IMR-90 (cell line): Measurements from ENCODE around the gene CST9. TPM values are rescaled to one million over a fixed set of nuclear protein-coding genes. Genes with fewer than 3 reads are reported as not detected.

Experiments
- ATAC-seq: fragments of 200-7000 bp; cut with Tn5 transposase; 2 replicates; pipeline ENCODE4 v1.9.1; 2020; ENCODE audit warnings: low read depth, mild to moderate bottlenecking, moderate library complexity
- BruUV-seq: library from RNA; stranded (reverse); fragments of 400-500 nt; replicated peaks from 2 replicates; lab custom pipeline; 2021; lab: Mats Ljungman, UMichigan
- CTCF ChIA-PET: fragments of 300-600 bp; formaldehyde crosslinking; extraction: SDS; loops from one replicate; lab custom pipeline; 2021; ENCODE audit warnings: antibody characterized with exemption; lab: Yijun Ruan, JAX
- POLR2A ChIA-PET: fragments of 300-600 bp; sonication (Branson Sonifier 250); formaldehyde crosslinking; loops from one replicate; lab custom pipeline; 2022; ENCODE audit warnings: antibody characterized with exemption; ENCODE audit not compliant: unreplicated experiment; lab: Charles Lee
- DNase-seq: peaks from one replicate; pipeline ENCODE4 v3.0.0; 2013
- H2AFZ ChIP-seq: replicated peaks from 2 replicates; pipeline ENCODE3; 2013; ENCODE audit warnings: low read length, mild to moderate bottlenecking; ENCODE audit not compliant: poor library complexity
- H2AK5ac ChIP-seq: 2 replicates; pipeline ENCODE4 v1.6.1; 2013; ENCODE audit warnings: low read depth, low read length, inconsistent platforms
- H2AK9ac ChIP-seq: replicated peaks from 2 replicates; pipeline ENCODE3; 2013; ENCODE audit warnings: mild to moderate bottlenecking, low read depth, low read length, moderate library complexity; ENCODE audit not compliant: poor library complexity
- H2BK120ac ChIP-seq: 2 replicates; pipeline ENCODE4 v1.6.1; 2013; ENCODE audit warnings: low read depth, low read length, inconsistent platforms
- H2BK15ac ChIP-seq: 3 replicates; pipeline ENCODE4 v1.6.1; 2013; ENCODE audit warnings: low read depth, low read length, inconsistent platforms
- H2BK20ac ChIP-seq: 2 replicates; pipeline ENCODE4 v1.6.1; 2013; ENCODE audit warnings: low read depth, mild to moderate bottlenecking, inconsistent platforms, low read length, moderate library complexity
- H2BK5ac ChIP-seq: 2 replicates; pipeline ENCODE4 v1.6.1; 2013; ENCODE audit warnings: mild to moderate bottlenecking, low read depth, low read length, inconsistent platforms; ENCODE audit not compliant: poor library complexity, severe bottlenecking
- H3K14ac ChIP-seq: replicated peaks from 2 replicates; pipeline ENCODE4 v1.6.1; 2013; ENCODE audit warnings: low read depth, low read length, inconsistent platforms
- H3K18ac ChIP-seq: 2 replicates; pipeline ENCODE4 v1.6.1; 2013; ENCODE audit warnings: low read depth, low read length, control low read depth
- H3K23ac ChIP-seq: 2 replicates; pipeline ENCODE4 v1.6.1; 2013; ENCODE audit warnings: low read depth, low read length, inconsistent platforms
- H3K27ac ChIP-seq: 2 replicates; pipeline ENCODE4 v1.5.1; 2013; ENCODE audit warnings: mild to moderate bottlenecking, control low read depth, low read length; ENCODE audit not compliant: insufficient read depth
- H3K27me3 ChIP-seq: 2 replicates; pipeline ENCODE4 v1.6.1; 2013; ENCODE audit warnings: low read length; ENCODE audit not compliant: control insufficient read depth, insufficient read depth
- H3K36me3 ChIP-seq: 2 replicates; pipeline ENCODE4 v1.6.1; 2013; ENCODE audit warnings: low read length, mixed read lengths; ENCODE audit not compliant: control insufficient read depth, insufficient read depth
- H3K4ac ChIP-seq: 2 replicates; pipeline ENCODE4 v1.6.1; 2013; ENCODE audit warnings: low read depth, low read length, inconsistent platforms
- H3K4me1 ChIP-seq: 2 replicates; pipeline ENCODE4 v1.6.1; 2013; ENCODE audit warnings: low read length, mixed read lengths; ENCODE audit not compliant: control insufficient read depth, insufficient read depth
- H3K4me2 ChIP-seq: 2 replicates; pipeline ENCODE4 v1.6.1; 2013; ENCODE audit warnings: low read depth, mild to moderate bottlenecking, control low read depth, low read length, moderate library complexity
- H3K4me3 ChIP-seq: 2 replicates; pipeline ENCODE4 v1.5.1; 2013; ENCODE audit warnings: low read depth, mild to moderate bottlenecking, control low read depth, low read length, moderate library complexity; ENCODE audit not compliant: insufficient read depth
- H3K56ac ChIP-seq: 2 replicates; pipeline ENCODE4 v1.6.1; 2013; ENCODE audit warnings: low read length, inconsistent platforms; ENCODE audit not compliant: insufficient read depth; ENCODE audit errors: extremely low read depth
- H3K79me1 ChIP-seq, 2 experiments: 2 replicates each; pipeline ENCODE4 v1.6.1; 2013; ENCODE audit warnings: low read length in 2 of 2, inconsistent platforms in 1 of 2, low read depth in 1 of 2
- H3K9ac ChIP-seq: 2 replicates; pipeline ENCODE4 v1.6.1; 2013; ENCODE audit warnings: low read depth, low read length, control low read depth
- H3K9me1 ChIP-seq: 2 replicates; pipeline ENCODE4 v1.6.1; 2013; ENCODE audit warnings: low read length, inconsistent platforms; ENCODE audit not compliant: insufficient read depth
- H3K9me3 ChIP-seq: 2 replicates; pipeline ENCODE4 v1.6.1; 2013; ENCODE audit warnings: low read length; ENCODE audit not compliant: control insufficient read depth, insufficient read depth
- H4K20me1 ChIP-seq: 2 replicates; pipeline ENCODE4 v1.6.1; 2013; ENCODE audit warnings: low read length, inconsistent platforms; ENCODE audit not compliant: insufficient read depth
- H4K5ac ChIP-seq: 2 replicates; pipeline ENCODE4 v1.6.1; 2013; ENCODE audit warnings: mild to moderate bottlenecking, low read depth, low read length, control low read depth
- H4K8ac ChIP-seq, 2 experiments: 2 replicates each; pipeline ENCODE4 v1.6.1; 2013; ENCODE audit warnings: low read depth in 2 of 2, low read length in 2 of 2, control low read depth in 1 of 2, inconsistent platforms in 1 of 2
- H4K91ac ChIP-seq: 2 replicates; pipeline ENCODE4 v1.6.1; 2013; ENCODE audit warnings: low read depth, low read length, inconsistent platforms; ENCODE audit not compliant: insufficient read depth
- FOS ChIP-seq: fragments of 150-350 bp; IDR thresholded peaks from 2 replicates; pipeline ENCODE4 v1.6.1; 2016; ENCODE audit warnings: low read depth, low read length
- RAD21 ChIP-seq: IDR thresholded peaks from 2 replicates; pipeline ENCODE4 v1.6.1; 2012; ENCODE audit warnings: low read length, improper control_type of control experiment
- WGBS, 2 experiments: methylation state at CpG; one replicate each; pipeline versions ENCODE4 v1.1.5 to v1.1.7; 2013; ENCODE audit warnings: missing lambda C conversion rate in 2 of 2; ENCODE audit not compliant: insufficient read length in 1 of 2; ENCODE audit errors: extremely low coverage in 2 of 2; 5-methylcytosine and 5-hydroxymethylcytosine counted together
- dilution Hi-C: fragments of 300-500 bp; cut with HindIII; formaldehyde crosslinking; loops from one replicate; pipeline ENCODE4 v1.14.3; 2018; ENCODE audit warnings: low sequenced_read_pairs; ENCODE audit not compliant: unreplicated experiment
- in situ Hi-C: fragments of 300-500 bp; cut with MboI; formaldehyde crosslinking; loops from 3 replicates; pipeline ENCODE4 v1.14.3; 2019; ENCODE audit warnings: low sequenced_read_pairs, inconsistent platforms, mixed read lengths
- intact Hi-C: fragments of 100-400 bp; cut with micrococcal nuclease; formaldehyde crosslinking; loops from 2 replicates; pipeline ENCODE4 v1.10.0; 2022
- polyA plus RNA-seq, 3 experiments: library from polyadenylated mRNA; depleted of rRNA; stranded (reverse); fragments of >200 nt; gene quantifications; 2 replicates each; pipeline ENCODE4 v1.2.3, GENCODE V29; 2012; ENCODE audit warnings: low replicate concordance in 1 of 3
- total RNA-seq: library from RNA; depleted of rRNA; stranded (reverse); fragments of >200 nt; gene quantifications from 2 replicates; pipeline ENCODE4 v1.2.3, GENCODE V29; 2012

Gene CST9
- total and polyA plus RNA-seq, 2 of the 4 experiments (the other 2 are of a cell fraction), result not detected

DNA sequence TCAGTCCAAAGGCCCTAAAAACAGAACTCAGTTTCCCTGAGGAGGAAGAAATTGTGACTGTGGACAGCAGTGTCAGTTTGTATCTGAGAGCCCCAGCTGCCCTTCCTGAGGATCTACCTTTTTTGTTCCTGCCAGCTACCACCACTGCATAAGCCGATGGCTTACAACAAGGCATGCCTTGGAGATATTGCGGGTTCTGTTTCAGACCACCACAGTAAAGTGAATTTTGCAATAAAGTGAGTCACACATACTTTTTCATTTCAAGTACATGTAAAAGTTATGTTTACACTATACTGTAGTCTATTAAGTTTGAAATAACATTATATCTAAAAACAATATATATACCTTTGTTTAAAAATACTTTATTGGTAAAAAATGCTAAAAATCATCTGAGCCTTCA lies 41.6 kb upstream of the CST9 start:
- H3K4ac ChIP-seq, result no peak overlapping the region
- H3K36me3 ChIP-seq, result no peaks in the 10 kb centered on the region
- no peak; the same call in 1 of the 2 replicates for ATAC-seq
- no peak overlapping the region for H2BK20ac ChIP-seq
- in situ Hi-C loops, result loop anchor here (25.0 kb wide), 2 partner anchors 1615 to 1765 kb away; partner anchors contain the start of gene GINS1
- H2AK9ac ChIP-seq, result no peak overlapping the region
- WGBS, 2 experiments, result no CpG with 5 or more reads among the region's 2 CpGs
- H3K23ac ChIP-seq, result no peak overlapping the region
- H3K79me1 ChIP-seq, result no peaks in the 10 kb centered on the region
- no peak overlapping the region for H3K4me3 ChIP-seq
- no peak overlapping the region for H3K14ac ChIP-seq
- H2BK120ac ChIP-seq, result no peak overlapping the region
- H4K5ac ChIP-seq, result no peak overlapping the region
- H2BK5ac ChIP-seq, result no peak overlapping the region
- TF ChIP-seq FOS, result peak; percentile 11; the same call in 1 of the 2 replicates
- no peak for TF ChIP-seq RAD21
- ChIA-PET CTCF (no interaction called here), POLR2A (no interaction called here)
- H3K18ac ChIP-seq, result no peak overlapping the region
- H3K9ac ChIP-seq, result no peak overlapping the region
- no peak overlapping the region for H4K8ac ChIP-seq
- no peak overlapping the region for H2AFZ ChIP-seq
- BruUV-seq, result no TSS peak
- no peak overlapping the region for H3K27ac ChIP-seq
- dilution Hi-C loops, result no loop called here
- H3K27me3 ChIP-seq, result no peaks in the 10 kb centered on the region
- peak; percentile 39 for DNase-seq
- H2AK5ac ChIP-seq, result no peak overlapping the region
- H4K20me1 ChIP-seq, result no peaks in the 10 kb centered on the region; the same call in 1 of the 2 replicates
- no peak overlapping the region for H2BK15ac ChIP-seq
- no peak overlapping the region for H3K56ac ChIP-seq
- H3K9me1 ChIP-seq, result peaks cover 6% of the 10 kb centered on the region
- H3K4me1 ChIP-seq, result peaks cover 4% of the 10 kb centered on the region; the same call in 1 of the 2 replicates
- intact Hi-C loops, result no loop called here
- H3K9me3 ChIP-seq, result no peaks in the 10 kb centered on the region
- no peak overlapping the region for H3K4me2 ChIP-seq
- H4K91ac ChIP-seq, result no peak overlapping the region
